ENCODE measurements around the gene CACNG1.

CACNG1 gene

DNA sequence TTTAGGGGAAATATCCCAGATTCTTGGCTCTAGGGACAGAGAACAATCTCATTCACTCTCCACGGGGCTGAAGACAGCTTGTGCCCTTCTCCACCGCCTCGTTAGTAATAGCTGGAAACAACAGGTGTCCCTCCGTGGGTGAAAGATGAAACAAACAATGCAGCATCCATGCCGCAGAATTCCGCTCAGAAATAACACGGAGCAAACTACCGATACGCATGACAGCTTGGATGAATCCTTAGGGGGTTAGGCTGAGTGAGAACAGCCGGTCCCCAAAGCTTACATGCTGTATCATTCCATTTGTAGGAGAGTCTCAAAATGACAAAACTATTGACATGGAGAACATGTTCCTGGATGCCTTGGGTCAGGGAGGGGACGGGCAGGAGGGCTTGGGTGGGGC, 29.4 kb upstream of the CACNG1 start:
- TF ChIP-seq, protein P1, sequence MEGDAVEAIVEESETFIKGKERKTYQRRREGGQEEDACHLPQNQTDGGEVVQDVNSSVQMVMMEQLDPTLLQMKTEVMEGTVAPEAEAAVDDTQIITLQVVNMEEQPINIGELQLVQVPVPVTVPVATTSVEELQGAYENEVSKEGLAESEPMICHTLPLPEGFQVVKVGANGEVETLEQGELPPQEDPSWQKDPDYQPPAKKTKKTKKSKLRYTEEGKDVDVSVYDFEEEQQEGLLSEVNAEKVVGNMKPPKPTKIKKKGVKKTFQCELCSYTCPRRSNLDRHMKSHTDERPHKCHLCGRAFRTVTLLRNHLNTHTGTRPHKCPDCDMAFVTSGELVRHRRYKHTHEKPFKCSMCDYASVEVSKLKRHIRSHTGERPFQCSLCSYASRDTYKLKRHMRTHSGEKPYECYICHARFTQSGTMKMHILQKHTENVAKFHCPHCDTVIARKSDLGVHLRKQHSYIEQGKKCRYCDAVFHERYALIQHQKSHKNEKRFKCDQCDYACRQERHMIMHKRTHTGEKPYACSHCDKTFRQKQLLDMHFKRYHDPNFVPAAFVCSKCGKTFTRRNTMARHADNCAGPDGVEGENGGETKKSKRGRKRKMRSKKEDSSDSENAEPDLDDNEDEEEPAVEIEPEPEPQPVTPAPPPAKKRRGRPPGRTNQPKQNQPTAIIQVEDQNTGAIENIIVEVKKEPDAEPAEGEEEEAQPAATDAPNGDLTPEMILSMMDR (IDR thresholded peaks at IDR 0.05; ENCODE audit: insufficient read depth, low read length, poor library complexity, severe bottlenecking) = no peak
- Histone ChIP-seq H3K4me3 (replicated peaks; ENCODE audit: low read depth, low read length) (no peak overlapping the region), H3K36me3 (ENCODE audit: control insufficient read depth, insufficient read depth, low read length) (no peaks in the 10 kb centered on the region), H3K27me3 (replicated peaks; ENCODE audit: control insufficient read depth, insufficient read depth, low read length) (no peaks in the 10 kb centered on the region; the same call in 1 of the 2 replicates)
- no peak for DNase-seq (ENCODE audit: extremely low read depth, insufficient read length)

DNA sequence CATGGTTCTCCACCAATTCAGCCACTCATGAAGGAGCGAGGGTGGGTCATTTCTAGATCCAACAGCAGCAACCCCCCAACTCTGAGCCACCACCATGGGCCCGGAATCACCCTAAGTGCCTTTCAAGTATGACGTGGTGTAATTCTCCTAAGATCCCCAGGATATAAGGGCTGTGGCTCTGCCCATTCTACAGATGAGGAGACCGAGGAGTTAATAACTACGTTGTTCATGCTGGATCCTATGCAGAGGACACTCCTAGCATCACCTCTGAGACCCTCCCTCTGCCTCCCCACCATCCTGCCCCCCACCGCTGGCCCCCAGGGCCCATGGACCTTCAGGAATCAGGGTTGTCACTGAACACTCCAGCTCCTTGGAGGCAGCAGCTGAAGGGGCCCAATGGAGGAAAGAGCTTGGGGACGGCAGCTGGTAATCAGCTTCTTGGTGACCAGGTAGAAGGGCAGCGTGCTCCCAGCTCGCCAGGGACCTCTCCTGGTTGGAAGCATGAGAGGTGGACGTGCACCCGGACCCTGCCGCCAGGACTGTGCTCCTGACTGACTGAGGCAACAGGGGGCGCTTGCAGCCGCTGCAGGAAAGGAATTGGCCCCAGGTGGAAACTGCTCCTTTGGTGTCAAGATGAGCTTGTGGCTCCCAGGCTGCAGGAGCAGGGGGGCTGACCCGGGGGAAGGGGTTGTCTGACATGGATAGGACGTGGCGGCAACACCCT, 28.2 kb upstream of the CACNG1 start:
- H3K4me3 ChIP-seq (replicated peaks; ENCODE audit: low read depth, low read length) = no peak overlapping the region
- no peak for DNase-seq (ENCODE audit: extremely low read depth, insufficient read length)
- H3K27me3 ChIP-seq (replicated peaks; ENCODE audit: control insufficient read depth, insufficient read depth, low read length) = no peaks in the 10 kb centered on the region; the same call in 1 of the 2 replicates
- no peaks in the 10 kb centered on the region for H3K36me3 ChIP-seq (ENCODE audit: control insufficient read depth, insufficient read depth, low read length)
- TF ChIP-seq, protein P1 (IDR thresholded peaks at IDR 0.05; ENCODE audit: insufficient read depth, low read length, poor library complexity, severe bottlenecking) = no peak

DNA sequence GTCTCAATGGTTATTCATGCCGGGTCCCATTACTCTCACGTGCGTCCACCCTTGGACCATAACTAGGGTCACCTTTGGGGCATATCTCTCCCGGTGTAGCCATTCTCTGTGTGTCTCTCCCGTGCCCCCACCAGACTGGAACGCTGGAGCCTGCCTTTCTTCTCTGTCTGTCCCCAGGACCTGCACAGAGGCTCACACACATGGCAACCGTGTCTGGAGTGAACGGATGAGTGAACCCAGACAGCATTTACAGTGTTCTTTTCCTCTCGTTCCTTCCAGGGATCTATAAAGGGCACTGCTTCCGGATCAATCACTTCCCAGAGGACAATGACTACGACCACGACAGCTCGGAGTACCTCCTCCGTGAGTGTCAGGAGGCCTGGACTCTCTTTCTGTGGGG, 26.4 kb upstream of the CACNG1 start:
- no peak for DNase-seq (ENCODE audit: extremely low read depth, insufficient read length)
- TF ChIP-seq, protein P1 (IDR thresholded peaks at IDR 0.05; ENCODE audit: insufficient read depth, low read length, poor library complexity, severe bottlenecking) = no peak
- Histone ChIP-seq H3K27me3 (replicated peaks; ENCODE audit: control insufficient read depth, insufficient read depth, low read length) (no peaks in the 10 kb centered on the region; the same call in none of the 2 replicates), H3K36me3 (ENCODE audit: control insufficient read depth, insufficient read depth, low read length) (no peaks in the 10 kb centered on the region), H3K4me3 (replicated peaks; ENCODE audit: low read depth, low read length) (no peak overlapping the region)

DNA sequence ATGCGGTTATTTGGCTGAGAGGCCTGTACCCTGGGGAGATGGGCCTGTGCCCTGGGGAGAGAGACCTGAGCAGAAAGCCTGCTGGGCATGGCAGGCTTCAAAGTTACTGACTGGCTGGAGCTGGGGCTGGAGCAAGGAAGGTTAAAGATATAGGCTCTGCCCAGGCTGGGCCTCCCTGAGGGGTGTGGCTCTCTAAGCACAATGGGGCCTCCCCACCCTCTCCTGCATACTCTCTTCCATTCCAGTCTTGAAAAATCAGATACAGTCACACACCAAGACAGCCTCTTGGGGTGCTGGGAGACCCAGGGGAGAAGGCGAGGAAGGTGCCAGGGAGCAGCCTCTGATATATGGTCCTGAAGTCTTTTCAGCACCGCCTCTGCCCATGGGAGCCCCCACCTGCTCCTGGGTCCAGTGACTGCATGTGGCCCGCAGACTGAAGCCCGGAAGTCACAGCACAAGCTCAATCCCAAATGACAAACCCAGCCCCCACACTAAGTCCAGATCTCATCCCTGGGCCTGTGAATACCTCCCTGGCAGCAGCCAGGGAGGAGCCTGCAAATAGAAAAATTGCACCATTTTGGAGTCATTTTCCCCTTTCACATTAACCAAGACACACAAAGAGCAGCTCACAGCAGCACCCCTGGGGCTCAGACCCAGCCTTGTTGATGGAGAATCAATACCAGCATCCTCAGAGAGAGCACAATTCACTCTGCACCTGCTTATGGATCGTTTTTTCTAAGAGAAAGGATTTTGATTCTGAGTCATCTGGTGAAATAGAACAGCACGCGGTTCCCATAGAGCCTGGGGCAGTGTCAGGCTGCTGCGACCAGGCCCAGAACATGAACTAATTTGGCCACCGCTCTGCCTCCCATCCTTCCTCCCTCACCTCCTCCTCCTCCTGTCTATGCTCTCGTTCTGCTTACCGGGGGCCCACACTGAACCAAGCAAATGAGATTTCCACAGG, 25.6 kb upstream of the CACNG1 start:
- DNase-seq (ENCODE audit: extremely low read depth, insufficient read length) = no peak
- Histone ChIP-seq H3K36me3 (ENCODE audit: control insufficient read depth, insufficient read depth, low read length) (no peaks in the 10 kb centered on the region), H3K4me3 (replicated peaks; ENCODE audit: low read depth, low read length) (no peak overlapping the region), H3K27me3 (replicated peaks; ENCODE audit: control insufficient read depth, insufficient read depth, low read length) (no peaks in the 10 kb centered on the region; the same call in none of the 2 replicates)
- TF ChIP-seq, protein P1 (IDR thresholded peaks at IDR 0.05; ENCODE audit: insufficient read depth, low read length, poor library complexity, severe bottlenecking) = no peak

- TF ChIP-seq, protein P1 (IDR thresholded peaks at IDR 0.05; ENCODE audit: insufficient read depth, low read length, poor library complexity, severe bottlenecking) = no peak
- H3K27me3 ChIP-seq (replicated peaks; ENCODE audit: control insufficient read depth, insufficient read depth, low read length) = no peaks in the 10 kb centered on the region; the same call in none of the 2 replicates
- no peaks in the 10 kb centered on the region for H3K36me3 ChIP-seq (ENCODE audit: control insufficient read depth, insufficient read depth, low read length)
- H3K4me3 ChIP-seq (replicated peaks; ENCODE audit: low read depth, low read length) = no peak overlapping the region
- DNase-seq (ENCODE audit: extremely low read depth, insufficient read length) = no peak
Measured at GRCh38 chr17:67019809-67020208, 24.5 kb upstream of the CACNG1 start.

Measured in GM06990 (cell line).